HCT116 (cell line): ENCODE results near the gene FGD4. TPM values are rescaled to one million over a fixed set of nuclear protein-coding genes. Genes with fewer than 3 reads are reported as not detected.

Source experiments
- ATAC-seq: fragments of 200-7000 bp; cut with Tn5 transposase; 2 replicates; pipeline ENCODE4 v1.9.1; 2020; ENCODE audit warnings: mild to moderate bottlenecking, moderate library complexity
- BruUV-seq: library from RNA; stranded (reverse); fragments of 400-500 nt; replicated peaks from 2 replicates; lab custom pipeline; 2021; lab: Mats Ljungman, UMichigan
- CTCF ChIA-PET: fragments of 300-600 bp; sonication (Branson Sonifier 250); formaldehyde crosslinking; loops from one replicate; lab custom pipeline; 2021; ENCODE audit warnings: antibody characterized with exemption; lab: Charles Lee
- POLR2A ChIA-PET: fragments of 300-600, 350-600 bp; sonication (Branson Sonifier 250); formaldehyde crosslinking; loops from one replicate; lab custom pipeline; 2021; ENCODE audit warnings: antibody characterized with exemption; lab: Charles Lee
- RAD21 ChIA-PET, 2 experiments: fragments of 300-600 bp; sonication (Branson Sonifier 250); formaldehyde crosslinking; loops; one replicate each; lab custom pipeline; 2023; ENCODE audit warnings: low total read pairs in 2 of 2; ENCODE audit not compliant: uncharacterized antibody in 2 of 2, unreplicated experiment in 2 of 2, low non-redundant PET in 1 of 2; lab: Charles Lee
- DNase-seq: peaks from one replicate; pipeline ENCODE4 v3.0.0-alpha.2; 2010; ENCODE audit warnings: low read depth, low spot score
- H2AFZ ChIP-seq: fragments of 200-600 bp; shearing (Covaris generic), sonication (generic); 2 replicates; pipeline ENCODE4 v1.6.1; 2017; ENCODE audit warnings: low read depth, mixed run types, mixed read lengths, antibody characterized with exemption, low read length; ENCODE audit not compliant: poor library complexity, severe bottlenecking
- H3K27ac ChIP-seq: 2 replicates; pipeline ENCODE4 v1.5.1; 2012; ENCODE audit warnings: low read depth, low read length
- H3K27me3 ChIP-seq: fragments of 200-600 bp; sonication (generic); 2 replicates; pipeline ENCODE4 v1.6.1; 2016; ENCODE audit warnings: mixed run types, low read length, mixed read lengths; ENCODE audit not compliant: insufficient read depth
- H3K36me3 ChIP-seq, 2 experiments: fragments of 200-500 bp in 1 of 2; fragments of 200-600 bp in 1 of 2; sonication (Bioruptor generic) in 1 of 2; sonication (generic) in 1 of 2; 2 replicates each; pipeline versions ENCODE4 v1.5.1 to v1.6.1; 2014 to 2016; ENCODE audit warnings: low read length in 2 of 2, inconsistent platforms in 1 of 2, mixed read lengths in 1 of 2, mixed run types in 1 of 2; ENCODE audit not compliant: insufficient read depth in 2 of 2, control insufficient read depth in 1 of 2
- H3K4me1 ChIP-seq, 2 experiments: fragments of 200-600 bp in 1 of 2; sonication (generic) in 1 of 2; 2 replicates each; pipeline versions ENCODE4 v1.5.1 to v1.6.1; 2012 to 2017; ENCODE audit warnings: low read length in 2 of 2, inconsistent platforms in 1 of 2, mild to moderate bottlenecking in 1 of 2, mixed read lengths in 1 of 2, mixed run types in 1 of 2, moderate library complexity in 1 of 2; ENCODE audit not compliant: insufficient read depth in 2 of 2, control insufficient read depth in 1 of 2
- H3K4me2 ChIP-seq: fragments of 200-600 bp; sonication (generic); 2 replicates; pipeline ENCODE4 v1.6.1; 2017; ENCODE audit warnings: mixed run types, low read length, mixed read lengths
- H3K4me3 ChIP-seq, 2 experiments: fragments of 200-600 bp in 1 of 2; sonication (generic) in 1 of 2; replicated peaks in 1 of 2; 2 replicates each; pipeline ENCODE4 v1.5.1; 2011 to 2016; ENCODE audit warnings: low read length in 2 of 2, control low read depth in 1 of 2, low read depth in 1 of 2, mild to moderate bottlenecking in 1 of 2, mixed read lengths in 1 of 2, mixed run types in 1 of 2
- H3K79me2 ChIP-seq: fragments of 200-600 bp; sonication (generic); 2 replicates; pipeline ENCODE4 v1.6.1; 2017; ENCODE audit warnings: mild to moderate bottlenecking, mixed run types, low read length, moderate library complexity, mixed read lengths; ENCODE audit not compliant: insufficient read depth
- H3K9ac ChIP-seq: fragments of 200-600 bp; sonication (generic); 2 replicates; pipeline ENCODE4 v1.6.1; 2016; ENCODE audit warnings: low read length, mixed read lengths
- H3K9me2 ChIP-seq: fragments of 200-600 bp; sonication (generic), shearing (Covaris generic); 2 replicates; pipeline ENCODE4 v1.6.1; 2017; ENCODE audit warnings: mixed run types, mild to moderate bottlenecking, moderate library complexity; ENCODE audit not compliant: insufficient read depth
- H3K9me3 ChIP-seq, 2 experiments: fragments of 200-500 bp in 1 of 2; fragments of 200-600 bp in 1 of 2; sonication (Bioruptor generic) in 1 of 2; sonication (generic) in 1 of 2; 2 replicates each; pipeline ENCODE4 v1.6.1; 2014 to 2017; ENCODE audit warnings: low read length in 2 of 2, mixed read lengths in 2 of 2, inconsistent platforms in 1 of 2, low read depth in 1 of 2, mild to moderate bottlenecking in 1 of 2, mixed run types in 1 of 2, moderate library complexity in 1 of 2; ENCODE audit not compliant: control insufficient read depth in 1 of 2, insufficient read depth in 1 of 2
- H4K20me1 ChIP-seq: fragments of 200-600 bp; sonication (generic), shearing (Covaris generic); 2 replicates; pipeline ENCODE4 v1.6.1; 2017; ENCODE audit warnings: mixed run types, mild to moderate bottlenecking, moderate library complexity; ENCODE audit not compliant: insufficient read depth
- ATF3 ChIP-seq: IDR thresholded peaks from 2 replicates; pipeline ENCODE4 v1.6.1; 2012
- CBX3 ChIP-seq: IDR thresholded peaks from 2 replicates; pipeline ENCODE4 v1.6.1; 2012; ENCODE audit warnings: low read depth
- CEBPB ChIP-seq: IDR thresholded peaks from 2 replicates; pipeline ENCODE4 v1.6.1; 2012; ENCODE audit warnings: low read depth
- CTCF ChIP-seq, 3 experiments: fragments of 200-600 bp in 1 of 3; sonication (generic) in 1 of 3; IDR thresholded peaks in 2 of 3; conservative IDR thresholded peaks in 1 of 3; 2 replicates each; pipeline ENCODE4 v1.5.1; 2012 to 2017; ENCODE audit warnings: low read depth in 2 of 3, low read length in 2 of 3, antibody characterized with exemption in 1 of 3, borderline replicate concordance in 1 of 3, control low read depth in 1 of 3, mild to moderate bottlenecking in 1 of 3, mixed read lengths in 1 of 3, mixed run types in 1 of 3, moderate library complexity in 1 of 3; ENCODE audit not compliant: insufficient read depth in 1 of 3
- ELF1 ChIP-seq: IDR thresholded peaks from 2 replicates; pipeline ENCODE4 v1.6.1; 2012; ENCODE audit warnings: low read depth, borderline replicate concordance
- EZH2 ChIP-seq: fragments of 200-600 bp; sonication (generic); IDR thresholded peaks from 2 replicates; pipeline ENCODE4 v1.6.1; 2017; ENCODE audit warnings: antibody characterized with exemption, mixed run types
- FOSL1 ChIP-seq: IDR thresholded peaks from 2 replicates; pipeline ENCODE4 v1.6.1; 2012; ENCODE audit warnings: low read depth
- JUND ChIP-seq: IDR thresholded peaks from 2 replicates; pipeline ENCODE4 v1.6.1; 2012
- MAX ChIP-seq: IDR thresholded peaks from 2 replicates; pipeline ENCODE4 v1.6.1; 2012
- POLR2A ChIP-seq: IDR thresholded peaks from 2 replicates; pipeline ENCODE4 v1.7.0; 2011; ENCODE audit warnings: borderline replicate concordance; ENCODE audit not compliant: insufficient read depth, insufficient read length; ENCODE audit errors: extremely low read depth
- RAD21 ChIP-seq: IDR thresholded peaks from 2 replicates; pipeline ENCODE4 v1.6.1; 2012; ENCODE audit warnings: low read depth, mild to moderate bottlenecking
- SRF ChIP-seq: IDR thresholded peaks from 2 replicates; pipeline ENCODE4 v1.6.1; 2012; ENCODE audit warnings: low read depth
- ZBTB33 ChIP-seq: IDR thresholded peaks from 2 replicates; pipeline ENCODE4 v1.6.1; 2011; ENCODE audit warnings: mild to moderate bottlenecking, low read length, moderate library complexity; ENCODE audit not compliant: insufficient replicate concordance; ENCODE audit errors: extremely low read depth
- intact Hi-C: fragments of 100-400 bp; cut with micrococcal nuclease; formaldehyde crosslinking; loops from 2 replicates; pipeline ENCODE4 v1.10.0; 2022
- total RNA-seq: library from RNA; stranded (reverse); gene quantifications from one replicate; pipeline ENCODE4 v1.2.1, GENCODE V29; 2021; ENCODE audit not compliant: unreplicated experiment

FGD4 gene
- total RNA-seq, 1 experiment from 2014 or later: 7.7 TPM

- TF ChIP-seq CTCF (IDR thresholded peaks at IDR 0.05 in 2 of 3, conservative IDR thresholded peaks at IDR 0.05 in 1 of 3; ENCODE audit: borderline replicate concordance in 1 of 3, insufficient read depth in 1 of 3, low read depth in 2 of 3, low read length in 2 of 3) (no peak), ATF3 (no peak), EZH2 (no peak), FOSL1 (no peak), MAX (no peak), SRF (no peak), ELF1 (no peak), RAD21 (no peak)
Measured at GRCh38 chr12:32542428-32543229, 143.3 kb downstream of the FGD4 start (continued).

- no peak for TF ChIP-seq POLR2A
- no peak for TF ChIP-seq SRF
- no peak for TF ChIP-seq CTCF (IDR thresholded peaks at IDR 0.05 in 2 of 3, conservative IDR thresholded peaks at IDR 0.05 in 1 of 3; ENCODE audit: borderline replicate concordance in 1 of 3, insufficient read depth in 1 of 3, low read depth in 2 of 3, low read length in 2 of 3)
- no peak for TF ChIP-seq ZBTB33
- TF ChIP-seq JUND: no peak
- TF ChIP-seq CBX3: no peak
- TF ChIP-seq CEBPB: no peak
- no peak overlapping the region for H3K27ac ChIP-seq
- no TSS peak for BruUV-seq
- POLR2A ChIA-PET: no interaction called here
- H4K20me1 ChIP-seq: no peaks in the 10 kb centered on the region
- intact Hi-C loops: no loop called here
- CTCF ChIA-PET: no interaction called here
- RAD21 ChIA-PET: no interaction called here
- no peak overlapping the region for H3K9ac ChIP-seq
- no peak overlapping the region for H2AFZ ChIP-seq
- no peaks in the 10 kb centered on the region for H3K79me2 ChIP-seq
- H3K4me1 ChIP-seq: no peaks in the 10 kb centered on the region
- H3K27me3 ChIP-seq: no peaks in the 10 kb centered on the region
- no peak overlapping the region for H3K4me2 ChIP-seq
- H3K9me2 ChIP-seq: no peaks in the 10 kb centered on the region
- DNase-seq (no peak), ATAC-seq (no peak)
- H3K36me3 ChIP-seq: no peaks in the 10 kb centered on the region
- no peak overlapping the region for H3K4me3 ChIP-seq
- H3K9me3 ChIP-seq: no peaks in the 10 kb centered on the region
Measured at GRCh38 chr12:32544893-32545292, 145.5 kb downstream of the FGD4 start.
